ENCODE measurements around the gene INSL3. TPM values are rescaled to one million over a fixed set of nuclear protein-coding genes. Genes with fewer than 3 reads are reported as not detected.

Gene INSL3
- polyA plus RNA-seq, 1 donor (not counting 4 experiments of a cell fraction or from before 2014, with no cell fraction given) = not detected

GRCh38 chr19:17790059-17790780, 31.1 kb downstream of the INSL3 start:
- H3K27ac ChIP-seq (ENCODE audit: control insufficient read depth, insufficient read depth, low read length) = no peak overlapping the region
- no peak overlapping the region for H3K9ac ChIP-seq (ENCODE audit: control insufficient read depth, extremely low read depth, insufficient read depth, low read length)
- FAIRE-seq = no peak

GRCh38 chr19:17788632-17789031, 32.7 kb downstream of the INSL3 start:
- DNase-seq (ENCODE audit: low read depth, low spot score) (no peak), FAIRE-seq (no peak)
- no peak overlapping the region for H2AFZ ChIP-seq (ENCODE audit: control insufficient read depth, low read length)
- H3K79me2 ChIP-seq (ENCODE audit: control insufficient read depth, insufficient read depth, low read length) = no peaks in the 10 kb centered on the region
- H3K36me3 ChIP-seq (ENCODE audit: control insufficient read depth in 2 of 2, extremely low read depth in 1 of 2, insufficient read depth in 2 of 2, low read length in 2 of 2) = no peaks in the 10 kb centered on the region
- dilution Hi-C loops (cut with MboI; ENCODE audit: extremely low pct_ligation_motif_present, low sequenced_read_pairs) = no loop called here
- no peak overlapping the region for H3K4me2 ChIP-seq (ENCODE audit: control insufficient read depth, extremely low read depth, insufficient read depth, low read depth, low read length)
- H3K9ac ChIP-seq (ENCODE audit: control insufficient read depth, extremely low read depth, insufficient read depth, low read length) = no peak overlapping the region
- H3K9me3 ChIP-seq (ENCODE audit: control insufficient read depth, low read depth, low read length) = no peaks in the 10 kb centered on the region
- peaks cover 7% of the 10 kb centered on the region for H3K4me1 ChIP-seq (ENCODE audit: control insufficient read depth, extremely low read depth, insufficient read depth, low read length)
- H4K20me1 ChIP-seq (ENCODE audit: control insufficient read depth, extremely low read depth, insufficient read depth, low read length) = no peaks in the 10 kb centered on the region
- H3K4me3 ChIP-seq (ENCODE audit: control insufficient read depth in 2 of 3, extremely low read depth in 1 of 3, insufficient read depth in 2 of 3, low read depth in 1 of 3, low read length in 3 of 3) = no peak overlapping the region
- no peak for TF ChIP-seq CTCF (optimal IDR thresholded peaks at IDR 0.05 in 1 of 3, IDR thresholded peaks at IDR 0.05 in 1 of 3, conservative IDR thresholded peaks at IDR 0.05 in 1 of 3; ENCODE audit: extremely low read depth in 1 of 3, insufficient read depth in 2 of 3, low read length in 3 of 3)
- no peak for TF ChIP-seq EZH2 (IDR thresholded peaks at IDR 0.05; ENCODE audit: low read length)
- H3K27ac ChIP-seq (ENCODE audit: control insufficient read depth, insufficient read depth, low read length) = no peak overlapping the region
- no peaks in the 10 kb centered on the region for H3K9me1 ChIP-seq (ENCODE audit: control insufficient read depth, extremely low read depth, insufficient read depth, low read length)
- H3K27me3 ChIP-seq (ENCODE audit: control insufficient read depth, extremely low read depth, insufficient read depth, low read length) = no peaks in the 10 kb centered on the region

More at GRCh38 chr19:17790059-17790780, 31.1 kb downstream of the INSL3 start:
- no peak for TF ChIP-seq CTCF (optimal IDR thresholded peaks at IDR 0.05 in 1 of 3, IDR thresholded peaks at IDR 0.05 in 1 of 3, conservative IDR thresholded peaks at IDR 0.05 in 1 of 3; ENCODE audit: extremely low read depth in 1 of 3, insufficient read depth in 2 of 3, low read length in 3 of 3)
- no peak for TF ChIP-seq EZH2 (IDR thresholded peaks at IDR 0.05; ENCODE audit: low read length)
- no peak overlapping the region for H2AFZ ChIP-seq (ENCODE audit: control insufficient read depth, low read length)
- no peak overlapping the region for H3K4me3 ChIP-seq (ENCODE audit: control insufficient read depth in 2 of 3, extremely low read depth in 1 of 3, insufficient read depth in 2 of 3, low read depth in 1 of 3, low read length in 3 of 3)
- no peak for DNase-seq (ENCODE audit: low read depth, low spot score)
- H3K4me1 ChIP-seq (ENCODE audit: control insufficient read depth, extremely low read depth, insufficient read depth, low read length) = peaks cover 13% of the 10 kb centered on the region
- H3K27me3 ChIP-seq (ENCODE audit: control insufficient read depth, extremely low read depth, insufficient read depth, low read length) = no peaks in the 10 kb centered on the region
- dilution Hi-C loops (cut with MboI; ENCODE audit: extremely low pct_ligation_motif_present, low sequenced_read_pairs) = no loop called here
- H3K9me3 ChIP-seq (ENCODE audit: control insufficient read depth, low read depth, low read length) = no peaks in the 10 kb centered on the region
- H4K20me1 ChIP-seq (ENCODE audit: control insufficient read depth, extremely low read depth, insufficient read depth, low read length) = no peaks in the 10 kb centered on the region
- no peaks in the 10 kb centered on the region for H3K9me1 ChIP-seq (ENCODE audit: control insufficient read depth, extremely low read depth, insufficient read depth, low read length)
- H3K36me3 ChIP-seq (ENCODE audit: control insufficient read depth in 2 of 2, extremely low read depth in 1 of 2, insufficient read depth in 2 of 2, low read length in 2 of 2) = no peaks in the 10 kb centered on the region
- no peak overlapping the region for H3K4me2 ChIP-seq (ENCODE audit: control insufficient read depth, extremely low read depth, insufficient read depth, low read depth, low read length)
- H3K79me2 ChIP-seq (ENCODE audit: control insufficient read depth, insufficient read depth, low read length) = no peaks in the 10 kb centered on the region
